ENCODE measurements around the gene STK10. TPM values are rescaled to one million over a fixed set of nuclear protein-coding genes. Genes with fewer than 3 reads are reported as not detected.

The STK10 gene
- total and polyA plus RNA-seq, 9 of the 15 experiments (the other 6 are each of a cell fraction or from before 2014, with no cell fraction given), result 0.30 to 6.7 (median 2.4) TPM

DNA sequence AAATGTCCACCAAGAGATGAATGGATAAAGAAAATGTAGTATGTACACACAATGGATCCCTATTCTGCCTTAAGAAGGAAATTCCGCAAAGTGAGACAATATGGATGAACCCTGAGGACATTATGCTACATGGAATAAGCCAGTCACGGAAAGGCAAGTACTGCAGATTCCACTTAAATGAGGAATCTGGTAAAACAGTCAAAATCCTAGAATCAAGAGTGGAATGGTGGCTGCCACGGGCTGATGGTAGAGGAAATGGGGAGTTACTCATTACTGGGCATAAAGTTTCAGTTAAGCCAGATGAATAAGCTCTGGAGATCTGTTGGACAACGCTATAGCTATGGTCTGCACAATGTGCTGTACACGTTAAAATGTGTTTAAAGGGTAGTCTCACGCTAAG lies 47.2 kb downstream of the STK10 start:
- Histone ChIP-seq H3K36me3 (ENCODE audit: control insufficient read depth, insufficient read depth, low read length) (no peaks in the 10 kb centered on the region), H3K9ac (ENCODE audit: insufficient read depth in 1 of 2, low read depth in 2 of 2, low read length in 2 of 2) (no peak overlapping the region), H3K4me1 (replicated peaks in 1 of 2; ENCODE audit: control insufficient read depth in 2 of 2, insufficient read depth in 2 of 2, low read length in 2 of 2) (peaks cover 46% of the 10 kb centered on the region in 2 experiments; a peak in 4 of 5 replicates), H3K27ac (ENCODE audit: extremely low read depth, low read depth, low read length) (no peak overlapping the region), H3K27me3 (ENCODE audit: control insufficient read depth in 2 of 2, insufficient read depth in 2 of 2, low read length in 2 of 2) (no peaks in the 10 kb centered on the region), H4K20me1 (replicated peaks; ENCODE audit: control insufficient read depth, insufficient read depth, low read length) (no peaks in the 10 kb centered on the region), H3K4me3 (no peak overlapping the region), H3K79me2 (ENCODE audit: control insufficient read depth, insufficient read depth, low read length) (no peaks in the 10 kb centered on the region; the same call in 2 of the 3 replicates), H3K9me1 (ENCODE audit: control insufficient read depth, insufficient read depth, low read length) (no peaks in the 10 kb centered on the region), H3K9me3 (replicated peaks; ENCODE audit: control insufficient read depth, insufficient read depth, low read depth, low read length) (peaks cover 4% of the 10 kb centered on the region; the same call in 1 of the 2 replicates), H2AFZ (ENCODE audit: low read depth, low read length) (no peak overlapping the region; the same call in 1 of the 2 replicates), H3K4me2 (ENCODE audit: insufficient read depth, low read length) (no peak overlapping the region; the same call in 1 of the 2 replicates)
- POLR2A ChIA-PET, result no interaction called here
- TF ChIP-seq ZNF12 (CRISPR knock-in tag; IDR thresholded peaks at IDR 0.05), result no peak
- TF ChIP-seq NFYB (IDR thresholded peaks at IDR 0.05; ENCODE audit: extremely low read depth, insufficient read length), result no peak
- TF ChIP-seq SOX6 (IDR thresholded peaks at IDR 0.05), result no peak
- no peak for TF ChIP-seq RBM39 (optimal IDR thresholded peaks at IDR 0.05; ENCODE audit: low read depth, low read length)
- TF ChIP-seq SP1 (CRISPR knock-in tag; IDR thresholded peaks at IDR 0.05), result no peak
- no peak for TF ChIP-seq HDGF (IDR thresholded peaks at IDR 0.05)
- TF ChIP-seq PPARD (CRISPR knock-in tag; IDR thresholded peaks at IDR 0.05), result no peak
- TF ChIP-seq SREBF2 (CRISPR knock-in tag; IDR thresholded peaks at IDR 0.05), result no peak
- TF ChIP-seq ZNF239 (CRISPR knock-in tag; IDR thresholded peaks at IDR 0.05), result no peak
- no peak for TF ChIP-seq ZNF143 (CRISPR knock-in tag; IDR thresholded peaks at IDR 0.05)
- TF ChIP-seq, protein P1, sequence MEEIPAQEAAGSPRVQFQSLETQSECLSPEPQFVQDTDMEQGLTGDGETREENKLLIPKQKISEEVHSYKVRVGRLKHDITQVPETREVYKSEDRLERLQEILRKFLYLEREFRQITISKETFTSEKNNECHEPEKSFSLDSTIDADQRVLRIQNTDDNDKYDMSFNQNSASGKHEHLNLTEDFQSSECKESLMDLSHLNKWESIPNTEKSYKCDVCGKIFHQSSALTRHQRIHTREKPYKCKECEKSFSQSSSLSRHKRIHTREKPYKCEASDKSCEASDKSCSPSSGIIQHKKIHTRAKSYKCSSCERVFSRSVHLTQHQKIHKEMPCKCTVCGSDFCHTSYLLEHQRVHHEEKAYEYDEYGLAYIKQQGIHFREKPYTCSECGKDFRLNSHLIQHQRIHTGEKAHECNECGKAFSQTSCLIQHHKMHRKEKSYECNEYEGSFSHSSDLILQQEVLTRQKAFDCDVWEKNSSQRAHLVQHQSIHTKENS (CRISPR knock-in tag; IDR thresholded peaks at IDR 0.05), result no peak
- in situ Hi-C loops (cut with MboI), result no loop called here
- no TSS peak for BruUV-seq (replicated peaks)
- CTCF ChIA-PET (ENCODE audit: low intra/inter-chr PET ratio), result no interaction called here
- ATAC-seq (no peak), FAIRE-seq (no peak), DNase-seq (ENCODE audit: extremely low read depth in 1 of 4, low spot score in 3 of 4) (no peak)
- WGBS (ENCODE audit: insufficient coverage, low coverage, missing lambda C conversion rate), result 55% methylated on average over 6 of the region's 6 CpGs
- intact Hi-C loops (cut with micrococcal nuclease), result loop anchor here (5.0 kb wide), 1 partner anchor 46 kb away; the partner anchor contains the start of gene STK10
